ENCODE measurements around the gene COX14.
"Not testable (repeated sequence)": the region's sequence is repeated elsewhere in the genome, so short reads cannot be mapped to it uniquely, and the experiment has no call there.

Gene COX14

GRCh38 chr12:50110127-50110761 is 1.8 kb upstream of the COX14 start:
- no peak for DNase-seq

- DNase-seq: peak; percentile 41
Observed at GRCh38 chr12:50110762-50111351, 1.2 kb upstream of the COX14 start.

DNA sequence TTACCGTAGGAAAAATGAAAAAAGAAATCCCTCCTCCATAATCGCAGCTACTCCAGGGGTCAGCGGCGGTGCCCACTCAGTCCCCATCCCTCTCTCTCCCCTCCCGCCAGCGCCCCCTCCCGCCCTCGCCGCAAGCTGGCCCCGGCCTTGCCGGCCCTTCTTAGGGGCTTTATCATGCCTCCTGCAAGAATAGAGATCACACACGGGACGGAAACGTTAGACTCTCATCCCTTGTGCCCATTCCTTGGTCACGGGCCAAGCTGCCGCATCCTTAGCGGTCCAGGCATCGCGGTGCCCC is 692 bp upstream of the COX14 start:
- no peak for DNase-seq

- DNase-seq: peak; percentile 66
Observed at GRCh38 chr12:50112456-50113218, 601 bp downstream of the COX14 start.

DNA sequence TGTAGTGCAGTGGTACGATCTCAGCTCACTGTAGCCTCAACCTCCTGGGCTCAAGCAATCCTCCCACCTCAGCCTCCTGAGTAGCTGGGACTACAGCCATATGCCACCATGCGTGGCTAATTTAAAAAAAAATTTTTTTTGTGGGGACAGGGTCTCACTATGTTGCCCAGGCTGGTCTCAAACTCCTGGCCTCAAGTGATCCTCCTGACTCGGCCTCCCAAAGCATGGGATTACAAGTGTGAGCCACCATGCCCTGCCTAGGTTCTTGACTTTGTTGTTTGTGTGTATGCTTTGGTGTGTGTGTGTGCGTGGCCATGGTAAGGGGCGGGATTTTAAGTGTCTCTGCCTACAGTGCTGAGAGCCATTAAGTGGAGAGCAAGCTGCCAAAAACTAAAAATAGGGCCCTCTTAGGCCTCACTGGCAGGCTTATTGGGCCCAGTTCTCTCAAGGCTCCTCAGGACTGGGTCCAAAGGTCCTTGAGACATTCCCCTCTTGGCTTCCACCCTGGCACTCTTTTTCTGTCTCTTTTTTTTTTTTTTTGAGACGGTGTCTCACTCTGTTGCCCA is 5.1 kb downstream of the COX14 start:
- no peak for DNase-seq

DNA sequence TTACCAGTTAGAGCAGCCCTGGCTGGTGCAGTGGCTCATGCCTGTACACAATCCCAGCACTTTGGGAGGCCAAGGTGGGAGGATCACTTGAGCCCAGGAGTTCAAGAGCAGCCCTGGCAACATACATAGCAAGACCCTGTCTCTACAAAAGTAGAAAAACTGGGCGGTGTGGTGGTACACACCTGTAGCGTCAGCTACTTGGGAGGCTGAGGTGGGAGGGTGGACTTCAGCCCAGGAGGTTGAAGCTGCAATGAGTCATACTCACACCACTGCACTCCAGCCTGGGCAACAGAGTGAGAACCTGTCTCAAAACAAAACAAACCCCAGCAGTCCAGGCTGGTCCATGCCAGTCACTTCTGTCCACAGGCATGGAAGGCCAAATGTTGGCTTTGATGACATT is 7.4 kb downstream of the COX14 start:
- DNase-seq: no peak

DNA sequence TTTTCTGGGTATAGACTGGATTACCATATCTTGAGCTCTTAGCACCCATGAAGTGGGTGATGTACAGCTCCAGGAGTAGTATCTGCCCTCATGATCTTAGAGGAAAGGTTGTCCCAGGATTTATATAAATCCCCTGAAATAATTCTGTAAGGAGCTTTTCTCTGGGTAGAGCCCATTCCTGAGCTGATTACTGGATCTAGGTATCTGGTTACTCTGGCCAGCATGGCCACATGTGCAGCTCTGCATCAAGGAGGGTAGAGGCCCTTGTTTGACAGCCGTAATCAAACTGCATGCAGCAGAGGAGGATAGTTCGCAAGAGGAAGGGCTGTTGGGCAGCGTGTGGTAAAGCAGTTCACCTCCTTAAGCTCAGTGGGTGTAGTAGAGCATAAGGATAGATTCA is 8.5 kb downstream of the COX14 start:
- DNase-seq: no peak

GRCh38 chr12:50120953-50121352 is 8.9 kb downstream of the COX14 start:
- no peak for DNase-seq

DNA sequence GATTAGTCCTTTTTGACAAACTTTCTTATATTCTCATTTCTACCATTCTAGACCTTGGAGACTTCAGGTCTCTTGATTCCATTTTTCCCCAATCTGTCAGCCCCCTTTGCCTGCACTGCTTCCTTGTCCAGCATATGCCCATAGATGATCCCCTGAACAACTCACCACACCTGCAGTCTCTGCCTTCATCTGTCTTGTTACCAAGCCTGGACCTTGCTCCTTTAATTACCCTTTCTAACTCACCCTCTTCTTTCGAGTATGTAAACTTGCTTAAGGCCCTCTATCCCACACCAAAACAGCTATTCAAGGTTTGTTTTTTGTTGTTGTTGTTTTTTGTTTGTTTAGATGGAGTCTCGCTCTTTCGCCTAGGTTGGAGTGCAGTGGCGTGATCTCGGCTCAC is 9.6 kb downstream of the COX14 start:
- DNase-seq: no peak

- no peak for DNase-seq
Observed at GRCh38 chr12:50123203-50123602, 11.2 kb downstream of the COX14 start.

- peak; percentile 63 for DNase-seq
Observed at GRCh38 chr12:50127546-50127945, 15.5 kb downstream of the COX14 start.

- no peak for DNase-seq
Observed at GRCh38 chr12:50129290-50129689, 17.3 kb downstream of the COX14 start.

- no peak for DNase-seq
Observed at GRCh38 chr12:50132505-50133135, 20.6 kb downstream of the COX14 start.

GRCh38 chr12:50142993-50143392 is 31.0 kb downstream of the COX14 start:
- no peak for DNase-seq

DNA sequence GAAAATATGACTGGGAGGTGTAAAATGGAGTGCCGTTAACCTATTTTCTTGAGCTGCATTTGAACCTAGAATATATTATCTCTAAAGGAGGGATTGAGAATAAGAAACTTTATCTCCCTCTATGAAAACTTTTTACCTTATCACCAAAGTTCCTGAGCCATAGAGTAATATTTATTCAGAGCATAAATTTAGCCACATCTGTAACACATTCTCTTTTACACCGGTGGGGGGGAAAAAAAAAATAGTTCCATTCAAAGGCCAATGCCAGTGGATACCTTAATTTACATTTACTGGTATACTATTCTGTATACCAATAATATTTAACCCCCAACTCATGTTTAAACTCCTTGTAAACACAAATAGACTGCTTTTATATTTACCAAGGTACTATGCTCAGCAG is 33.4 kb downstream of the COX14 start:
- DNase-seq: no peak

DNA sequence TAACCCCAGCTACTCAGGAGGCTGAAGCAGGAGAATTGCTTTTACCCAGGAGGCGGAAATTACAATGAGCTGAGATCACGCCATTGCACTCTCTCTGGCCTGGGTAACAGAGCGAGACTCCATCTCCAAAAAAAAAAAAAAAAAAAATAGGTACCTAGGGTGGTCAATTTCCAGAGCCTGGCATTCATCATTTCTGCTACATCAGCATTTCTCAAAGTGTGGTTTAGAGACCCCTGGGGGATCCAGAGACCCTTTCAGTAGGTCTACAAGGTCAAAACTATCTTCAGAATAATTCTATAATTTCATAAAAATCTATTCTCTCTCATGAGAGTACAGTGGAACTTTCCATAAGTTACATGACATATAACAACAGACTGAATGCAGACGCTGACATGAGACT is 35.2 kb downstream of the COX14 start:
- no peak for DNase-seq

DNA sequence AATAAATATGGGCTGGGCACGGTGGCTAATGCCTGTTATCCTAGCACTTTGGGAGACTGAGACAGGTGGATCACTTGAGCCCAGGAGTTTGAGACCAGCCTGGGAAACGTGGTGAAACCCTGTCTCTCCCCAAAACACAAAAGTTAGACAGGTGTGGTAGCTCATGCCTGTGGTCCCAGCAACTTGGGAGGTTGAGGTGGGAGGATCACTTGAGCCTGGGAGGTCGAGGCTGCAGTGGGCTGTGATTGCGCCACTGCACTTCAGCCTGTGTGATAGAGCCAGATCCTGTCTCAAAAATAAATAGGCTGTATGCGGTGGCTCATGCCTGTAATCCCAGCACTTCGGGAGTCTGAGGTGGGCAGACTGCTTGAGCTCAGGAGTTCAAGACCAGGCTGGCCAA is 36.0 kb downstream of the COX14 start:
- not testable (repeated sequence) for DNase-seq

DNA sequence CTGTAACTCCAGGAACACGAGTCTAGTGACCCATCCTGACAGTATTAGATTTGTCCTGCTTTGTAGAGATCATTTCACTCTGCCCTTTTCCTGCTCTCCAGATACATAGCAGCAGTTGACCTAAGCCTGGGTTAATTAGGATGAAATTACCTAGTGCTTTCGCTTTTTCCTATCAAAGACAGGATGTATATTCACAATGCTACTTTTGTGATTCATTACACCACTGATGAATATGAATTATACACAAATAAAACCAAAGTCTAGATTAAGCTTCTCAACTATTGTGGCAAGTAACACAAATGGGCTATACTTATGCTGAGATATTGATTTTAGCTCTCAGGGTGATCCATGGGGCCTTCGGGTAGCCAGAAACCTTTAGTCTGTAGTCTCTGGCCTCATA is 37.3 kb downstream of the COX14 start:
- DNase-seq: no peak

DNA sequence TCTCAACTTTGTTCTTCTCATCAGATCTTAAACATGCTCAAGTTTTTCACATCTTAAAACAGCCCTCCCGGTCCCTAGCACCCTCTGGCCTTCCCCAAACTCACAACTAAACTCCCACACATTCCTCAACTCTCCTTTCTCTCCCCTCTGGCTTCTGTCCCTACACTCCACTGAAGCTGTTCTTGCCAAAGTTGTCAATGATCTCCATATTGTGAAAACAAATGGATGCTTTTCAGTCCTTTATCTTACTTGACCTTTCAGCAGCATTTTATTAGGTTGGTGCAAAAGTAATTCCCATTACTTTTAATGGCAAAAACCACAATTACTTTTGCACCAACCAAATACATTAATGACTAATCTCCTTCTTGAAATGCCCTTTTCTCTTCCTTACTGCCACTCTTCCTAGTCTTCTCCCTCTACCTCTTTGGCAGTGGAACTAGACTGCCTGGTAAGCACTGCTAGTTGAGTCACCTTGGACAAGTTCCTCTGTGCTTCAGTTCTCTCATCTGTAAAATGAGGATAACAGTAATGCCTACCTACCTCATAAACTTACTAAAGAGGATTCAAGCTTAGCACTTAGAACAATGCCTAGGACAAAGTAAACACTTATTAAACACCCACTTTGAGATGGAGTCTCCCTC is 39.1 kb downstream of the COX14 start:
- DNase-seq: no peak

GRCh38 chr12:50154947-50155346 is 42.9 kb downstream of the COX14 start:
- DNase-seq: not testable (repeated sequence)

DNA sequence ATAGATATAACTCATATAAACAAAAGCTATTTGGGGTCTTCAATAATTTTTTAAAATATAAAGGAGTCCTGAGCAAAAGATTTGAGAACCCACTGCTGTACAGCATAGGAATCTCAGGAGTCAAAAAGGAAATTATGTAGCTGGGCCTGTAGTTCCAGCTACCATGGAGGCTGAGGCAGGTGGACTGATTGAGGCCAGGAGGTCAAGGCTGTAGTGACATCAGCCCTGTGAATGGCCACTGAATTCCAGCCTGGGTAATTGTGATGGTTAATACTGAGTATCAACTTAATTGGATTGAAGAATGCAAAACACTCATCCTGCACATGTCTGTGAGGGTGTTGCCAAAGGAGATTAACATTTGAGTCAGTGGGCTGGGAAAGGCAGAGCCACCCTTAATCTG is 44.6 kb downstream of the COX14 start:
- no peak for DNase-seq

- no peak for DNase-seq
Observed at GRCh38 chr12:50157259-50157658, 45.2 kb downstream of the COX14 start.

DNA sequence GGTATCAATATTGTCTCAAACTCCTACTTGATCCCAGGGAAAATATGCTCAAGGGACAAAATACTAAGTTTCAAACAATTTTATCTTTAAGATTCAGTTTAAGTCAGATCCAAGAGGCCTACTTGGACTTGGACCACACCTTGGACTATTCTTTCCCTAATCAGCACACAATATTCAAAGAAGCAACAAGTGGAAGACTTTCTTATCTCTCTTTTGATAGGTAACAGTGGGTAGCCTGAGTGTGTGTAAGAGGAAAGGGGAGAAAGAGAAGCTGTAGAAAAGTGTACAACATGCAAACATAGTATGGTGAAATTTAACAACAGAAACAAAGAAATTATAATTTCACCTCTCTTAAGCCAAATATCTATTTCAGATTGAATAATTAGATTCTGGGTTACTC is 48.6 kb downstream of the COX14 start:
- DNase-seq: no peak
